Thyroid gland (tissue), 4 donors: ENCODE data around the gene KLHL21. TPM values are rescaled to one million over a fixed set of nuclear protein-coding genes. Genes with fewer than 3 reads are reported as not detected.

Source experiments
- DNase-seq, 2 donors: peaks; one replicate each; pipeline ENCODE4 v3.0.0-alpha.2; 2019
- H3K27ac ChIP-seq, 3 donors: fragments of 200-600 bp; sonication (generic); 1 replicate in 2 of 3; 2 replicates in 1 of 3; pipeline ENCODE4 v1.5.1; 2016 to 2019; ENCODE audit warnings: mild to moderate bottlenecking in 1 of 3, moderate library complexity in 1 of 3
- H3K27me3 ChIP-seq: fragments of 200-600 bp; sonication (generic); one replicate; pipeline ENCODE4 v1.5.1; 2019
- H3K36me3 ChIP-seq, 2 donors: fragments of 200-600 bp; sonication (generic); one replicate each; pipeline ENCODE4 v1.5.1; 2016 to 2019
- H3K4me1 ChIP-seq, 2 donors: fragments of 200-600 bp; sonication (generic); one replicate each; pipeline ENCODE4 v1.5.1; 2017 to 2019
- H3K4me3 ChIP-seq, 3 donors: fragments of 200-600 bp; sonication (generic); replicated peaks in 1 of 3; 1 replicate in 2 of 3; 2 replicates in 1 of 3; pipeline ENCODE4 v1.5.1; 2016; ENCODE audit warnings: mild to moderate bottlenecking in 1 of 3
- H3K9me3 ChIP-seq: fragments of 200-600 bp; sonication (generic); one replicate; pipeline ENCODE4 v1.5.1; 2017
- POLR2A ChIP-seq, 2 donors: fragments of 450-650 bp; IDR thresholded peaks; one replicate each; pipeline ENCODE4 v1.6.1; 2017; ENCODE audit warnings: antibody characterized with exemption in 2 of 2, mild to moderate bottlenecking in 2 of 2, moderate library complexity in 1 of 2
- WGBS, 2 donors: methylation state at CpG; one replicate each; pipeline ENCODE4 v1.1.5; 2017; 5-methylcytosine and 5-hydroxymethylcytosine counted together
- intact Hi-C: fragments of 100-400 bp; cut with DNase I; formaldehyde crosslinking; loops from one replicate; pipeline ENCODE4 v1.15.1; 2023
- total RNA-seq, 4 donors: library from RNA; depleted of rRNA; stranded (reverse); fragments of >200 nt; gene quantifications; one replicate each; pipeline ENCODE4 v1.2.3, GENCODE V29; 2016
- TF ChIP-seq, protein P1 (sequence below), 6 experiments: fragments of 200-600 bp in 3 of 6; fragments of 450-650 bp in 3 of 6; sonication (generic) in 3 of 6; IDR thresholded peaks; one replicate each; pipeline ENCODE4 v1.5.1; 2016 to 2019; ENCODE audit warnings: antibody characterized with exemption in 6 of 6, mild to moderate bottlenecking in 2 of 6, inconsistent platforms in 1 of 6, moderate library complexity in 1 of 6

KLHL21 gene
- total RNA-seq, 4 donors from 2014 or later = 34.9 to 68.4 (median 44.6) TPM

GRCh38 chr1:6588893-6589520 lies 13.7 kb downstream of the KLHL21 start:
- intact Hi-C loops = no loop called here
- peaks cover 34 to 44% of the 10 kb centered on the region in 2 donors for H3K36me3 ChIP-seq
- H3K27me3 ChIP-seq = no peaks in the 10 kb centered on the region
- H3K27ac ChIP-seq = no peak overlapping the region
- H3K4me3 ChIP-seq = no peak overlapping the region
- H3K9me3 ChIP-seq = no peaks in the 10 kb centered on the region
- 91 to 93% methylated on average over 15 to 23 of the region's 24 CpGs for WGBS, 2 donors
- TF ChIP-seq, protein P1, sequence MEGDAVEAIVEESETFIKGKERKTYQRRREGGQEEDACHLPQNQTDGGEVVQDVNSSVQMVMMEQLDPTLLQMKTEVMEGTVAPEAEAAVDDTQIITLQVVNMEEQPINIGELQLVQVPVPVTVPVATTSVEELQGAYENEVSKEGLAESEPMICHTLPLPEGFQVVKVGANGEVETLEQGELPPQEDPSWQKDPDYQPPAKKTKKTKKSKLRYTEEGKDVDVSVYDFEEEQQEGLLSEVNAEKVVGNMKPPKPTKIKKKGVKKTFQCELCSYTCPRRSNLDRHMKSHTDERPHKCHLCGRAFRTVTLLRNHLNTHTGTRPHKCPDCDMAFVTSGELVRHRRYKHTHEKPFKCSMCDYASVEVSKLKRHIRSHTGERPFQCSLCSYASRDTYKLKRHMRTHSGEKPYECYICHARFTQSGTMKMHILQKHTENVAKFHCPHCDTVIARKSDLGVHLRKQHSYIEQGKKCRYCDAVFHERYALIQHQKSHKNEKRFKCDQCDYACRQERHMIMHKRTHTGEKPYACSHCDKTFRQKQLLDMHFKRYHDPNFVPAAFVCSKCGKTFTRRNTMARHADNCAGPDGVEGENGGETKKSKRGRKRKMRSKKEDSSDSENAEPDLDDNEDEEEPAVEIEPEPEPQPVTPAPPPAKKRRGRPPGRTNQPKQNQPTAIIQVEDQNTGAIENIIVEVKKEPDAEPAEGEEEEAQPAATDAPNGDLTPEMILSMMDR (IDR thresholded peaks at IDR 0.05) = no peak
- no peak for TF ChIP-seq POLR2A (IDR thresholded peaks at IDR 0.05)
- DNase-seq = no peak
- H3K4me1 ChIP-seq = peaks cover 20 to 24% of the 10 kb centered on the region in 2 donors

DNA sequence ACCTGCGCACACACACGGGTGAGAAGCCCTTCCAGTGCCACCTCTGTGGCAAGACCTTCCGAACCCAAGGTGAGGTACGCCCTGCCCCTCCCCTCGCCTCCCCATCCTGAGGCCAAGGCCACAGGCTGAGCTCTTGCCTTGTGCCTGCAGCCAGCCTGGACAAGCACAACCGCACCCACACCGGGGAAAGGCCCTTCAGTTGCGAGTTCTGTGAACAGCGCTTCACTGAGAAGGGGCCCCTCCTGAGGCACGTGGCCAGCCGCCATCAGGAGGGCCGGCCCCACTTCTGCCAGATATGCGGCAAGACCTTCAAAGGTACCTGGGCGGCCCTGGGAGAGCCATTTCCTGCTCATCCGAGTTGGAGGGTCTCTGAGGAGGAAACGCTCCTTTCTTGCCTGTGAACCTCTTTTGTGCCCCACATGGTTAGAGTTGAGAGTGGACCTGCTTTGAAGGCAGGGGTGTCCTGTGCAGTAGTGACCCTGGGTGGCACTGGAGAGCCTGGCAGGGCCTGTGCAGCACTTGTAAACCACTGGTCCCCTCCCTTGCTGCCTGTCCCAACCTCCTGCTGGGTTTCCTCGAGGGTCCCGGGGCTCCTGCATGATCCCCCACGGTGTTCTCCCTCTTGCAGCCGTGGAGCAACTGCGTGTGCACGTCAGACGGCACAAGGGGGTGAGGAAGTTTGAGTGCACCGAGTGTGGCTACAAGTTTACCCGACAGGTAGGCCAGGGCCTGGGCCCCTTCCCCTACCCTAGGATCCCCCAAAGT lies 14.4 kb downstream of the KLHL21 start:
- Histone ChIP-seq H3K4me3 (no peak overlapping the region), H3K4me1 (peaks cover 20 to 24% of the 10 kb centered on the region in 2 donors), H3K9me3 (no peaks in the 10 kb centered on the region), H3K27me3 (no peaks in the 10 kb centered on the region), H3K36me3 (peaks cover 27 to 37% of the 10 kb centered on the region in 2 donors), H3K27ac (peak overlapping the region in 2 of 3 donors; percentile 5 to 53)
- WGBS, 2 donors = 81 to 82% methylated on average over 23 of the region's 25 CpGs
- TF ChIP-seq, protein P1 (IDR thresholded peaks at IDR 0.05) = no peak
- no peak for TF ChIP-seq POLR2A (IDR thresholded peaks at IDR 0.05)
- no peak for DNase-seq
- intact Hi-C loops = no loop called here

DNA sequence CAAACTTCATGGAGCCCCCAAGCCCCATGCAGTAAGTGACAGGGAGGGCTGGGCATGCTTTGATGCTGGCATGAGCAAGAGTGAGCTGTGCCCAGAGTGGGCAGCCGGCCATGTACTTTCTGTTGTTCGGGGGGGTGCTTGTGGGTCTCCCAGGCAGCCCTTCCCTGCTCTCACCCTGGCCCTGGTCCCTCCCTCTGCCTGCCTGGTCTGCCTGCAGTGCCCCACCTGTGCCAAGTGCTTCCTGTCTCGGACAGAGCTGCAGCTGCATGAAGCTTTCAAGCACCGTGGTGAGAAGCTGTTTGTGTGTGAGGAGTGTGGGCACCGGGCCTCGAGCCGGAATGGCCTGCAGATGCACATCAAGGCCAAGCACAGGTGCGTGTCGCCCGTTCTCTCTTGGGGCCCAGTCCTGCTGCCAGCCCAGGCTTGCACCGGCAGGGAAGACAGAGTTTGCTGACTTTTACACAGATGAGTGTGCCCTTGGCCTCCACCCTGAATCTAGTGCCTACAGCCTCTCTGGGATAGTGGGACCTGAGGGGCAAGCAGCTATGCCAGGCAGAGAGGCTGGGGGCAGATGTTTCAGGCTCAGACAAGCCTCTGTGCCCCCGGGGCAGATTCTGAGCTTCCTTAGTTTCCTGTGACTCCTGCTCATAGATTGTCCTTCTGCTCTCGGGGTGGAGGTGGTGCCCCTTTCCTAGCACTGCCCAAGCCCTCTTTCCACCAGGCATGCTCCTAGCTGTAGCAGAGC lies 15.2 kb downstream of the KLHL21 start:
- peak in 1 of 2 donors; percentile 47 for TF ChIP-seq POLR2A (IDR thresholded peaks at IDR 0.05)
- TF ChIP-seq, protein P1 (IDR thresholded peaks at IDR 0.05) = no peak
- 31 to 52% methylated on average over 10 to 12 of the region's 13 CpGs for WGBS, 2 donors
- H3K27ac ChIP-seq = peak overlapping the region; percentile 5 to 53 (median 21)
- no peak overlapping the region for H3K4me3 ChIP-seq
- intact Hi-C loops = no loop called here
- H3K4me1 ChIP-seq = peaks cover 20 to 24% of the 10 kb centered on the region in 2 donors
- H3K36me3 ChIP-seq = peaks cover 22 to 28% of the 10 kb centered on the region in 2 donors
- no peaks in the 10 kb centered on the region for H3K9me3 ChIP-seq
- H3K27me3 ChIP-seq = no peaks in the 10 kb centered on the region
- peak; percentile 97 for DNase-seq

GRCh38 chr1:6586404-6586816 lies 16.3 kb downstream of the KLHL21 start:
- Histone ChIP-seq H3K9me3 (no peaks in the 10 kb centered on the region), H3K4me3 (no peak overlapping the region), H3K36me3 (peaks cover 22 to 27% of the 10 kb centered on the region in 2 donors), H3K4me1 (peaks cover 20 to 31% of the 10 kb centered on the region in 2 donors), H3K27me3 (no peaks in the 10 kb centered on the region), H3K27ac (peak overlapping the region in 2 of 3 donors; percentile 17 to 47)
- TF ChIP-seq, protein P1 (IDR thresholded peaks at IDR 0.05) = no peak
- no peak for TF ChIP-seq POLR2A (IDR thresholded peaks at IDR 0.05)
- DNase-seq = no peak
- intact Hi-C loops = no loop called here
- WGBS, 2 donors = 83% methylated on average over 4 of the region's 11 CpGs; no CpG with 5 or more reads in 1 of the 2 donors
